CD4-positive, CD25-positive, alpha-beta regulatory T cell (primary cell): ENCODE data around the gene PCED1B. TPM values are rescaled to one million over a fixed set of nuclear protein-coding genes. Genes with fewer than 3 reads are reported as not detected.

ENCODE experiments used
- ATAC-seq, 2 donors: fragments of 150-1000 bp; cut with Tn5 transposase; one replicate each; pipeline ENCODE4 v1.10.0; 2021; ENCODE audit warnings: low read depth in 2 of 2, moderate number of reproducible peaks in 2 of 2, moderate library complexity in 1 of 2
- DNase-seq, 3 donors: peaks; one replicate each; pipeline versions ENCODE4 v3.0.0 to v3.0.0-alpha.2; 2012 to 2022; ENCODE audit warnings: mixed read lengths in 1 of 3
- H3K27ac ChIP-seq: one replicate; pipeline ENCODE4 v1.7.0; 2013; ENCODE audit warnings: mild to moderate bottlenecking, low read length; ENCODE audit not compliant: insufficient read depth, poor library complexity, severe bottlenecking
- H3K27me3 ChIP-seq: one replicate; pipeline ENCODE4 v1.7.0; 2013; ENCODE audit warnings: low read length; ENCODE audit not compliant: control insufficient read depth, insufficient read depth
- H3K36me3 ChIP-seq: one replicate; pipeline ENCODE4 v1.7.0; 2013; ENCODE audit warnings: mild to moderate bottlenecking, low read length, moderate library complexity; ENCODE audit not compliant: control insufficient read depth, insufficient read depth
- H3K4me1 ChIP-seq: 2 replicates; pipeline ENCODE4 v1.7.0; 2013; ENCODE audit warnings: mild to moderate bottlenecking, low read length; ENCODE audit not compliant: insufficient read depth, control insufficient read depth, poor library complexity, severe bottlenecking
- H3K4me3 ChIP-seq: one replicate; pipeline ENCODE4 v1.7.0; 2013; ENCODE audit warnings: low read depth, mild to moderate bottlenecking, low read length, moderate library complexity
- H3K9me3 ChIP-seq, 2 experiments: 1 replicate in 1 of 2; 2 replicates in 1 of 2; pipeline ENCODE4 v1.7.0; 2013; ENCODE audit warnings: low read length in 2 of 2, mild to moderate bottlenecking in 1 of 2, moderate library complexity in 1 of 2; ENCODE audit not compliant: control insufficient read depth in 2 of 2
- H3K27ac Mint-ChIP-seq, 3 donors: one replicate each; pipeline ENCODE4 v1.8.0; 2020 to 2022; ENCODE audit warnings: mild to moderate bottlenecking in 3 of 3, mixed read lengths in 3 of 3, moderate library complexity in 2 of 3
- H3K27me3 Mint-ChIP-seq: one replicate; pipeline ENCODE4 v1.8.0; 2022; ENCODE audit warnings: mild to moderate bottlenecking, mixed read lengths
- H3K36me3 Mint-ChIP-seq: one replicate; pipeline ENCODE4 v1.8.0; 2020; ENCODE audit warnings: mixed read lengths
- H3K4me1 Mint-ChIP-seq, 4 donors: one replicate each; pipeline ENCODE4 v1.8.0; 2020 to 2022; ENCODE audit warnings: mixed read lengths in 4 of 4, mild to moderate bottlenecking in 1 of 4
- H3K4me3 Mint-ChIP-seq, 4 donors: one replicate each; pipeline ENCODE4 v1.8.0; 2020 to 2022; ENCODE audit warnings: mild to moderate bottlenecking in 4 of 4, mixed read lengths in 4 of 4, moderate library complexity in 3 of 4
- H3K9me3 Mint-ChIP-seq, 7 donors: one replicate each; pipeline ENCODE4 v1.8.0; 2020 to 2022; ENCODE audit warnings: mixed read lengths in 7 of 7, mild to moderate bottlenecking in 3 of 7, moderate library complexity in 2 of 7
- polyA plus RNA-seq, 4 donors: library from polyadenylated mRNA; unstranded; fragments of 300-500 nt; fragmentation: Illumina TruSeq; gene quantifications; one replicate each; pipeline ENCODE4 v1.2.3, GENCODE V29; 2021
- total RNA-seq: library from RNA; stranded (reverse); gene quantifications from one replicate; pipeline ENCODE4 v1.2.3, GENCODE V29; 2022

Gene PCED1B
- total and polyA plus RNA-seq, 5 donors from 2014 or later, result 56.7 to 74.5 (median 64.9) TPM

DNA sequence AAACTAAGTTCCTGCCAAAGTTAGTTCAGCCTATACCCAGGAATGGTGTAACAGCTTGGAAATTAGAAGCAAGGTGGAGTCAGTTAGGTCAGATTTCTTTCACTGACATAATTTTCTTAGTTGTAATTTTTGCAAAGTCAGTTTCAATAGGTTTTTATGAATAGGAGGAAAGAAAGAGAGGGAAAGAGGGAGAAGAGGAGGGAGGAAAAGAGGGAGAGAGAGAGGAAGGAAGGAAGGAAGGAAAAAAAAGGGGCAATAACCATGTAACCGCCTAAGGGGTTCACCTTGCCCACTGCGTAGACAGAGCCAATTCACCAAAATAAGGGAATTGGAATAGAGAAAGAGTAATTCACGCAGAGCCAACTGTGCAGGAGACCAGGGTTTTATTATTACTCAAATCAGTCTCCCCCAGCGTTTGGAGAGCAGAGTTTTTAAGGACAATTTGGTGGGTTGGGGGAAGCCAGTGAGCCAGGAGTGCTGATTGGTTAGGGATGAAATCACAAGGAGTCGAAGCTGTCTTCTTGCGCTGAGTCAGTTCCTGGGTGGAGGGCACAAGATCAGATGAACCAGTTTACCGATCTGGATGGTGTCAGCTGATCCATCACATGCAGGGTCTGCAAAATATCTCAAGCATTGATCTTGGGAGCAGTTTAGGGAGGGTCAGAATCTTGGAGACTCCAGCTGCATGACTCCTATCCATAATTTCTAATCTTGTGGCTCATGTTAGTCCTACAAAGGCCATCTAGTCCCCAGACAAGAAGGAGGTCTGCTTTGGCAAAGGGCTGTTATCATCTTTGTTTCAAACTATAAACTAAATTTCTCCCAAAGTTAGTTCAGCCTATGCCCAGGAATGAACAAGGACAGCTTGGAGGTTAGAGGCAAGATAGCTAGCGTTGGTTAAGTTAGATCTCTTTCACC, 126.4 kb downstream of the PCED1B start:
- Histone ChIP-seq H3K9me3 (no peaks in the 10 kb centered on the region), H3K36me3 (peaks cover 63% of the 10 kb centered on the region), H3K27me3 (no peaks in the 10 kb centered on the region), H3K27ac (peak overlapping the region; percentile 74), H3K4me3 (peak overlapping the region; percentile 79), H3K4me1 (peaks cover 66% of the 10 kb centered on the region)
- H3K36me3 Mint-ChIP-seq, result peaks cover 63% of the 10 kb centered on the region
- no peaks in the 10 kb centered on the region for H3K9me3 Mint-ChIP-seq
- H3K4me1 Mint-ChIP-seq, result peaks cover 42 to 90% (median 68%) of the 10 kb centered on the region in 4 donors
- ATAC-seq (no peak), DNase-seq (peak in 1 of 3 donors; percentile 62)
- H3K4me3 Mint-ChIP-seq, result peak overlapping the region; percentile 69 to 98 (median 88)
- no peaks in the 10 kb centered on the region for H3K27me3 Mint-ChIP-seq
- peak overlapping the region; percentile 81 to 93 (median 93) for H3K27ac Mint-ChIP-seq

DNA sequence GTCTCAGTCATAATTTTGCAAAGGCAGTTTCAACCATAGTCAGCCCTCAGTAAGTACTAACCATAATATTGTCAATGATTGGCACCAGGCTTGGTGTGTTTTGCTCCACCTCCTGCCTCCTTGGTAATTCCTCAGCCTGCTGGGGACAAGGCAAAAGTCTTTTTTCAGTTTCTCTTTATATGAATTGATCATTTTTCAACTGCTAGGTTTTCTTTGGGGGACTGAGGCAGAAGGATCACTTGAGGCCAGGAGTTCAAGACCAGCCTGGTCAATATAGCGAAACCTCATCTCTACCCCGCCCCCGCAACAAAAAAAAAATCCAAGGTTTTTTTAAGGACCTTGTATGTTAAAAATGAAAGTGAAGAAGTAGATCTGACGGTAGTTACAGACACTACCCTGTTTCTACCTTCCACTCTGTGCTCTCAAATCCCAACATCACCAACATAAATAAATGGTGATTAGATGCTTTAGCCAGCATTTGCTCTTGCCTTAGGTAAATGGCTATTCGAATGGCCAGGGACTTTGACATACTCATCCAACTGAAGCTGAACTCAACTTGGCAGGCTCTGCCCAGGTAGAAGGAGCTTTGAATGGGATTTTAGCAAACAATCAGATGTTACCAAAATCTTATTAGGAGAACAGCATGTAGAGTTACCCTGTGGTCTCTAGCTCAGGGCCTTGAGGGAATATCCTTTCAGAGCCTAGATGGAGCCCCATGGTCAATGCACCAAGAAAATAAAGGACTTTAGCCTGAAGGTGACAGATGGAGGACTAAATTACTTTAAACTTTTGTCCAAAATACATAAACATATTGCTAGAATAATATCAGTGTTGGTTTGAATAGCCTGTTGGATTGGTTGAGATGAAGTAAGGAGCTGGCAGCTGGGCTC, 127.3 kb downstream of the PCED1B start:
- peaks cover 42 to 87% (median 67%) of the 10 kb centered on the region in 4 donors for H3K4me1 Mint-ChIP-seq
- H3K27ac ChIP-seq, result peak overlapping the region; percentile 74
- peak overlapping the region; percentile 79 for H3K4me3 ChIP-seq
- no peak for DNase-seq
- peaks cover 74% of the 10 kb centered on the region for H3K4me1 ChIP-seq
- ATAC-seq, result no peak
- H3K27ac Mint-ChIP-seq, result peak overlapping the region; percentile 81 to 93 (median 93)
- H3K27me3 Mint-ChIP-seq, result no peaks in the 10 kb centered on the region
- peak overlapping the region; percentile 69 to 98 (median 88) for H3K4me3 Mint-ChIP-seq
- no peaks in the 10 kb centered on the region for H3K9me3 ChIP-seq
- H3K36me3 ChIP-seq, result peaks cover 60% of the 10 kb centered on the region
- H3K9me3 Mint-ChIP-seq, result no peaks in the 10 kb centered on the region
- H3K36me3 Mint-ChIP-seq, result peaks cover 63% of the 10 kb centered on the region
- no peaks in the 10 kb centered on the region for H3K27me3 ChIP-seq

DNA sequence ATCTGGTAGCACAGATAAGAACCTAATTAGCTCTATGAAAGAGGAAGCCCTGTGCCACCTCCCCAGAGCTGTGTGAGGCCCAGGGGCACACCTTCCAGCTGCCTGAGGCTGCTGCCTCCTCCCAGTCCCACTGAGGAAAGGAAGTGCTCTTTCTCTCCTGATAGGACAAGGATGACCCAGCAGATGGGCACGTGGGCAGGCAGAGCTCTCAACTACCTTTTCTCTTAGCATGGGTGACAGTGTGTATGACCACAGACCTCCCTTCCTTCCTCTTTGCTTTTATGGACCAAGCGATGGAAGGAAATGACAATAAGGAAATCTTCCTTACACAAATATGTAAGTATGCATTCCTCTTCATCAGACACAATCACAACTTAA, 127.9 kb downstream of the PCED1B start:
- H3K36me3 ChIP-seq, result peaks cover 59% of the 10 kb centered on the region
- peaks cover 75% of the 10 kb centered on the region for H3K4me1 ChIP-seq
- no peaks in the 10 kb centered on the region for H3K27me3 ChIP-seq
- H3K9me3 Mint-ChIP-seq, result no peaks in the 10 kb centered on the region
- peak overlapping the region; percentile 79 for H3K4me3 ChIP-seq
- peak overlapping the region; percentile 74 for H3K27ac ChIP-seq
- H3K4me1 Mint-ChIP-seq, result peaks cover 37 to 85% (median 64%) of the 10 kb centered on the region in 4 donors
- no peaks in the 10 kb centered on the region for H3K27me3 Mint-ChIP-seq
- H3K9me3 ChIP-seq, result no peaks in the 10 kb centered on the region
- ATAC-seq (peak; percentile 48 to 57), DNase-seq (peak; percentile 25 to 85 (median 42))
- peak overlapping the region; percentile 69 to 98 (median 88) for H3K4me3 Mint-ChIP-seq
- peaks cover 65% of the 10 kb centered on the region for H3K36me3 Mint-ChIP-seq
- peak overlapping the region; percentile 81 to 93 (median 93) for H3K27ac Mint-ChIP-seq

DNA sequence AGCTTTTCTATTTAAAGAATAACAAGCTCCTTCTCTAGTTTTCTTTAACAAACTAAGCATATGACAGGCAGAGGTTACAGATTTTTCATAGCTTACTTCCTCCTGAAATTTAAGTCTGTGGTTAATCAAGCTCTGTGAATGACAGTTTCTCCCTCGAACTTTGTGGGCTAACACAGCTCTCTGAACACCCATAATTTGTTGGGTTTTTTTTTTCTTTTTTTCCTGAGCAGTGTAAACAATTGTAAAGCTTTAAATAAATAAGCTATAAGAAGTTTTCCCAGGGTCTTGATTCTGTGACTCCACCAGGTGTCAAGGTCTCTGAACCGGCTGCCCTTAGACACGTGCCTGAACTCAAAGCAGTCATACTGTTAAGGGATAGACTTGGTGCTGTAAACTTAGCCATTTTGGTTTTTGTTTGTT, 128.4 kb downstream of the PCED1B start:
- Histone ChIP-seq H3K4me1 (peaks cover 76% of the 10 kb centered on the region), H3K27me3 (no peaks in the 10 kb centered on the region), H3K27ac (peak overlapping the region; percentile 74), H3K36me3 (peaks cover 59% of the 10 kb centered on the region), H3K9me3 (no peaks in the 10 kb centered on the region), H3K4me3 (peak overlapping the region; percentile 79)
- DNase-seq (peak in 2 of 3 donors; percentile 50 to 71), ATAC-seq (peak; percentile 30 to 36)
- Mint-ChIP-seq H3K9me3 (no peaks in the 10 kb centered on the region), H3K4me1 (peaks cover 37 to 85% (median 62%) of the 10 kb centered on the region in 4 donors), H3K4me3 (peak overlapping the region; percentile 69 to 98 (median 88)), H3K27ac (peak overlapping the region; percentile 81 to 93 (median 93)), H3K36me3 (peaks cover 67% of the 10 kb centered on the region), H3K27me3 (no peaks in the 10 kb centered on the region)

DNA sequence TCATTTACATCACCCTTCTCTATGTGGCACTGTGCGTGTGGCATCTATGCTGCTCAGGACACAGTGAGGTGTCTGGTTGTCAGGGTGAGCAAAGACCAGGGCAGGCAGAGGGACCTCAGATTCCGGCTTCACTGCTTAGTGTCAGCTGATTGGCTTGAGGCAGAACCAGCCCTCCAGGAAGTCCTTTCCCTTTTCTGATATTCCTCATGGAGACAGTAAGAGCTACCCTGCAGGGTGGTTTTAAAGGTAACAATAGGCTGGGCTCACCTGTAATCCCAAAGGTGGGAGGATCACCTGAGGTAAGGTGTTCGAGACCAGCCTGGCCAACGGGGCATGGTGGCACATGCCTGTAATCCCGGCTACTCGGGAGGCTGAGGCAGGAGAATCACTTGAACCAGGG, 129.6 kb downstream of the PCED1B start:
- H3K27ac ChIP-seq, result peak overlapping the region; percentile 74
- H3K27me3 ChIP-seq, result no peaks in the 10 kb centered on the region
- H3K27me3 Mint-ChIP-seq, result no peaks in the 10 kb centered on the region
- peaks cover 37 to 75% (median 58%) of the 10 kb centered on the region in 4 donors for H3K4me1 Mint-ChIP-seq
- ATAC-seq (no peak), DNase-seq (no peak)
- H3K4me3 Mint-ChIP-seq, result peak overlapping the region; percentile 68 to 98 (median 76)
- H3K4me3 ChIP-seq, result peak overlapping the region; percentile 81
- peak overlapping the region; percentile 81 to 95 (median 93) for H3K27ac Mint-ChIP-seq
- H3K4me1 ChIP-seq, result peaks cover 76% of the 10 kb centered on the region
- H3K9me3 Mint-ChIP-seq, result no peaks in the 10 kb centered on the region
- H3K9me3 ChIP-seq, result no peaks in the 10 kb centered on the region
- peaks cover 59% of the 10 kb centered on the region for H3K36me3 ChIP-seq
- peaks cover 65% of the 10 kb centered on the region for H3K36me3 Mint-ChIP-seq

DNA sequence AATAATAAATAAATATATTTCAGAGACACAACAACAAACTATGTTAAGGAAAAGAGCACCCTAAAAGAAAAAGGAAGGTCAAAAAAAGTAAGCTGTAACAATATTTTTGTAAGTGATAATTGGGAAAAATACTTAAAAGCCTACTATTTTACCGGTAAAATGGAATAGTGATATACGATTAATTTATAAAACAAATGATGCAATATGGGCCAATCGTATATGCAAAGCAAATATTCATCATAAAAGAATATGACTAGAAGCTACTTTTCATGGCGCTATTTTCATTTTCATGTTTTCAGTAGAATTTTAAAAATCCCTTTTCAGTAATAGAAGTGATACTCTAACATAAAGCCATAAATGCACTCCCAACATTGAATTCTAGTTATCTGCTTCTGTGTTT, 131.4 kb downstream of the PCED1B start:
- H3K27me3 Mint-ChIP-seq, result no peaks in the 10 kb centered on the region

DNA sequence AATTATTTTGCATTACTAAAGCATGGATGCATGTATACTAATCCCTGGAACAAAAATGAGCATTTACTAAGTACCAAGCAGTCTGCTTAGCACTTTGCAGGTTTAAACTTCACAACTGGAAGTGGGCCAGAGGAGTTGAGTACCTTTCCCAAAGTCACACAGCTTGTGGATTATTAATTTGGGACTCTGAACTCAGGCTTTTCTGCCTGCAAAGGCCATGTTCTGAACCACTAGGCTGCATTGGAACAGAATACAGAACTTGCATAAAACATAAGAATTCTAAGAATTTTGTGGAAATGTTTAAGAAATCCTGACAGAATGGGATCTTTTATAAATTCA, 133.2 kb downstream of the PCED1B start:
- H3K4me1 ChIP-seq, result peaks cover 61% of the 10 kb centered on the region
- no peaks in the 10 kb centered on the region for H3K9me3 ChIP-seq
- Mint-ChIP-seq H3K4me1 (peaks cover 12 to 40% (median 26%) of the 10 kb centered on the region in 4 donors), H3K36me3 (peaks cover 37% of the 10 kb centered on the region), H3K9me3 (no peaks in the 10 kb centered on the region), H3K4me3 (peak overlapping the region; percentile 97 to 99 (median 98)), H3K27ac (peak overlapping the region in 2 of 3 donors; percentile 94), H3K27me3 (no peaks in the 10 kb centered on the region)
- ATAC-seq (no peak), DNase-seq (no peak)
- H3K27ac ChIP-seq, result peak overlapping the region; percentile 74
- peaks cover 27% of the 10 kb centered on the region for H3K36me3 ChIP-seq
- peak overlapping the region; percentile 99 for H3K4me3 ChIP-seq
- H3K27me3 ChIP-seq, result no peaks in the 10 kb centered on the region

More for the DNA sequence above, 131.4 kb downstream of the PCED1B start:
- no peaks in the 10 kb centered on the region for H3K9me3 Mint-ChIP-seq
- DNase-seq (no peak), ATAC-seq (no peak)
- H3K4me1 Mint-ChIP-seq, result peaks cover 24 to 59% (median 45%) of the 10 kb centered on the region in 4 donors
- peaks cover 45% of the 10 kb centered on the region for H3K36me3 ChIP-seq
- no peaks in the 10 kb centered on the region for H3K27me3 ChIP-seq
- no peaks in the 10 kb centered on the region for H3K9me3 ChIP-seq
- peaks cover 52% of the 10 kb centered on the region for H3K36me3 Mint-ChIP-seq
- H3K4me1 ChIP-seq, result peaks cover 67% of the 10 kb centered on the region
- peak overlapping the region; percentile 81 for H3K4me3 ChIP-seq
- H3K4me3 Mint-ChIP-seq, result peak overlapping the region; percentile 93 to 99 (median 98)
- H3K27ac Mint-ChIP-seq, result peak overlapping the region; percentile 53 to 94 (median 85)
- peak overlapping the region; percentile 74 for H3K27ac ChIP-seq
